GM21360 (cell line): ENCODE data around the gene ZNF281.
A peak's percentile ranks its signal among the peaks of the same experiment; 100 is the strongest.
"Not testable (repeated sequence)": the region's sequence is repeated elsewhere in the genome, so short reads cannot be mapped to it uniquely, and the experiment has no call there.

ENCODE experiments used
- ATAC-seq: cut with Tn5 transposase; IDR thresholded peaks from one replicate; pipeline ENCODE4 v1.9.1; 2021; ENCODE audit warnings: mild to moderate bottlenecking, moderate library complexity; ENCODE audit not compliant: unreplicated experiment

Gene ZNF281

GRCh38 chr1:200429221-200429751, 19.4 kb upstream of the ZNF281 start:
- ATAC-seq, result no peak

GRCh38 chr1:200428482-200429205, 18.8 kb upstream of the ZNF281 start:
- no peak for ATAC-seq

- ATAC-seq, result no peak
Observed at GRCh38 chr1:200427744-200428143, 17.9 kb upstream of the ZNF281 start.

GRCh38 chr1:200426196-200426595, 16.4 kb upstream of the ZNF281 start:
- no peak for ATAC-seq

- no peak for ATAC-seq
Observed at GRCh38 chr1:200423235-200423634, 13.4 kb upstream of the ZNF281 start.

- ATAC-seq, result no peak
Observed at GRCh38 chr1:200422211-200422610, 12.4 kb upstream of the ZNF281 start.

- ATAC-seq, result peak; percentile 84
Observed at GRCh38 chr1:200415789-200416593, 6.2 kb upstream of the ZNF281 start.

- peak; percentile 45 for ATAC-seq
Observed at GRCh38 chr1:200415227-200415626, 5.4 kb upstream of the ZNF281 start.

GRCh38 chr1:200414657-200415056, 4.8 kb upstream of the ZNF281 start:
- ATAC-seq, result no peak

GRCh38 chr1:200413766-200414165, 3.9 kb upstream of the ZNF281 start:
- ATAC-seq, result not testable (repeated sequence)

GRCh38 chr1:200411406-200412257, 1.8 kb upstream of the ZNF281 start:
- ATAC-seq, result no peak

GRCh38 chr1:200410566-200410878, 686 bp upstream of the ZNF281 start:
- ATAC-seq, result no peak

- peak; percentile 21 for ATAC-seq
Observed at GRCh38 chr1:200409203-200409760, 554 bp downstream of the ZNF281 start.

GRCh38 chr1:200406161-200406797, 3.6 kb downstream of the ZNF281 start:
- no peak for ATAC-seq

- no peak for ATAC-seq
Observed at GRCh38 chr1:200405264-200405663, 4.6 kb downstream of the ZNF281 start.

- no peak for ATAC-seq
Observed at GRCh38 chr1:200401708-200402107, 8.1 kb downstream of the ZNF281 start.

- ATAC-seq, result no peak
Observed at GRCh38 chr1:200401263-200401662, 8.6 kb downstream of the ZNF281 start.

- ATAC-seq, result no peak
Observed at GRCh38 chr1:200400556-200400955, 9.3 kb downstream of the ZNF281 start.

GRCh38 chr1:200399860-200400259, 10.0 kb downstream of the ZNF281 start:
- no peak for ATAC-seq

- no peak for ATAC-seq
Observed at GRCh38 chr1:200398373-200398772, 11.5 kb downstream of the ZNF281 start.
